Liver (tissue), 9 donors: ENCODE data around the gene ZNF584. TPM values are rescaled to one million over a fixed set of nuclear protein-coding genes. Genes with fewer than 3 reads are reported as not detected.
A peak's percentile ranks its signal among the peaks of the same experiment; 100 is the strongest.

Experiments used
- DNase-seq: peaks from one replicate; pipeline ENCODE4 v3.0.0-alpha.2; 2017; ENCODE audit warnings: low spot score
- H3K27ac ChIP-seq, 2 donors: one replicate each; pipeline ENCODE4 v1.7.0; 2013; ENCODE audit warnings: inconsistent platforms in 2 of 2, low read length in 2 of 2, control low read depth in 1 of 2, low read depth in 1 of 2, mild to moderate bottlenecking in 1 of 2
- H3K27me3 ChIP-seq, 4 donors: one replicate each; pipeline versions ENCODE4 v1.6.1 to v1.7.0; 2013; ENCODE audit warnings: low read length in 3 of 4, inconsistent platforms in 1 of 4, mild to moderate bottlenecking in 1 of 4, moderate library complexity in 1 of 4; ENCODE audit not compliant: control insufficient read depth in 4 of 4, insufficient read depth in 4 of 4
- H3K36me3 ChIP-seq, 4 donors: one replicate each; pipeline versions ENCODE4 v1.6.1 to v1.7.0; 2013; ENCODE audit warnings: low read length in 3 of 4, mild to moderate bottlenecking in 3 of 4, low read depth in 1 of 4, moderate library complexity in 1 of 4; ENCODE audit not compliant: control insufficient read depth in 4 of 4, insufficient read depth in 3 of 4
- H3K4me1 ChIP-seq, 4 donors: one replicate each; pipeline versions ENCODE4 v1.6.1 to v1.7.0; 2013; ENCODE audit warnings: low read length in 3 of 4, mild to moderate bottlenecking in 3 of 4, moderate library complexity in 1 of 4; ENCODE audit not compliant: control insufficient read depth in 4 of 4, insufficient read depth in 4 of 4
- H3K4me3 ChIP-seq, 3 donors: one replicate each; pipeline versions ENCODE4 v1.6.1 to v1.7.0; 2013; ENCODE audit warnings: low read length in 3 of 3, control low read depth in 1 of 3, low read depth in 1 of 3, mild to moderate bottlenecking in 1 of 3
- H3K9ac ChIP-seq, 2 donors: one replicate each; pipeline ENCODE4 v1.7.0; 2013; ENCODE audit warnings: low read length in 2 of 2, mild to moderate bottlenecking in 2 of 2, moderate library complexity in 2 of 2, control low read depth in 1 of 2, low read depth in 1 of 2
- H3K9me3 ChIP-seq, 4 donors: one replicate each; pipeline versions ENCODE4 v1.6.1 to v1.7.0; 2013; ENCODE audit warnings: low read length in 3 of 4; ENCODE audit not compliant: control insufficient read depth in 4 of 4
- CTCF ChIP-seq: fragments of 150-350 bp; IDR thresholded peaks from 2 replicates; pipeline ENCODE4 v1.5.1; 2017; ENCODE audit warnings: improper control_type of control experiment, low read depth, low read length; ENCODE audit not compliant: missing input control
- EGR1 ChIP-seq, 2 donors: IDR thresholded peaks; 2 replicates each; pipeline ENCODE4 v1.6.1; 2016 to 2018; ENCODE audit warnings: antibody characterized with exemption in 2 of 2, low read depth in 2 of 2
- FOXA1 ChIP-seq: IDR thresholded peaks from 2 replicates; pipeline ENCODE4 v1.6.1; 2016; ENCODE audit warnings: antibody characterized with exemption
- FOXA2 ChIP-seq: IDR thresholded peaks from 2 replicates; pipeline ENCODE4 v1.6.1; 2016; ENCODE audit warnings: antibody characterized with exemption
- GABPA ChIP-seq, 2 donors: IDR thresholded peaks in 1 of 2; conservative IDR thresholded peaks in 1 of 2; 2 replicates each; pipeline ENCODE4 v1.6.1; 2016; ENCODE audit warnings: antibody characterized with exemption in 2 of 2, mild to moderate bottlenecking in 1 of 2, moderate library complexity in 1 of 2
- HNF4A ChIP-seq, 2 donors: conservative IDR thresholded peaks; 2 replicates each; pipeline ENCODE4 v1.6.1; 2016; ENCODE audit warnings: antibody characterized with exemption in 2 of 2, mild to moderate bottlenecking in 2 of 2
- HNF4G ChIP-seq: IDR thresholded peaks from 2 replicates; pipeline ENCODE4 v1.6.1; 2016; ENCODE audit warnings: antibody characterized with exemption
- JUND ChIP-seq, 2 donors: IDR thresholded peaks; 2 replicates each; pipeline ENCODE4 v1.6.1; 2016; ENCODE audit warnings: antibody characterized with exemption in 2 of 2
- MAX ChIP-seq: IDR thresholded peaks from 2 replicates; pipeline ENCODE4 v1.6.1; 2016; ENCODE audit warnings: antibody characterized with exemption
- RAD21 ChIP-seq, 2 donors: IDR thresholded peaks; 2 replicates each; pipeline ENCODE4 v1.6.1; 2016; ENCODE audit warnings: antibody characterized with exemption in 2 of 2, mild to moderate bottlenecking in 2 of 2
- REST ChIP-seq: IDR thresholded peaks from 2 replicates; pipeline ENCODE4 v1.6.1; 2016; ENCODE audit warnings: antibody characterized with exemption, mild to moderate bottlenecking
- RXRA ChIP-seq, 2 donors: IDR thresholded peaks; 2 replicates each; pipeline ENCODE4 v1.6.1; 2017 to 2018; ENCODE audit warnings: antibody characterized with exemption in 2 of 2, mild to moderate bottlenecking in 1 of 2
- SP1 ChIP-seq: IDR thresholded peaks from 2 replicates; pipeline ENCODE4 v1.6.1; 2018; ENCODE audit warnings: antibody characterized with exemption, mild to moderate bottlenecking
- TAF1 ChIP-seq: conservative IDR thresholded peaks from 2 replicates; pipeline ENCODE4 v1.6.1; 2016; ENCODE audit warnings: antibody characterized with exemption, mild to moderate bottlenecking
- YY1 ChIP-seq: IDR thresholded peaks from 2 replicates; pipeline ENCODE4 v1.6.1; 2016; ENCODE audit warnings: antibody characterized with exemption, mild to moderate bottlenecking
- WGBS: extraction: QIAGEN DNeasy Blood & Tissue Kit; methylation state at CpG from one replicate; pipeline ENCODE4 v1.1.7; 2013; 5-methylcytosine and 5-hydroxymethylcytosine counted together
- polyA plus RNA-seq, 2 donors: library from polyadenylated mRNA; stranded (reverse) in 1 of 2; unstranded in 1 of 2; fragments of 200-250 nt in 1 of 2; fragments of >200 nt in 1 of 2; fragmentation: Nextera tagmentation in 1 of 2; extraction: Ambion mirVana in 1 of 2; gene quantifications; one replicate each; pipeline versions ENCODE4 v1.2.1 to v1.2.3, GENCODE V29; 2013 to 2015
- total RNA-seq, 2 donors: library from RNA; depleted of rRNA; stranded (reverse); fragments of >200 nt; gene quantifications; one replicate each; pipeline ENCODE4 v1.2.3, GENCODE V29; 2014
- TF ChIP-seq, protein P1 (sequence below): IDR thresholded peaks from 2 replicates; pipeline ENCODE4 v1.6.1; 2016; ENCODE audit warnings: antibody characterized with exemption
- donor health status: healthy.
- donor health status: healthy.
- donor health status: healthy.
- donor health status: healthy.
- donor health status: healthy.

The ZNF584 gene
- total and polyA plus RNA-seq, 4 donors: 3.6 to 12.6 (median 10.0) TPM

GRCh38 chr19:58386576-58387337 is 21.7 kb upstream of the ZNF584 start, which contains the start of gene RPS5 (continued):
- TF ChIP-seq GABPA (IDR thresholded peaks at IDR 0.05 in 1 of 2, conservative IDR thresholded peaks at IDR 0.05 in 1 of 2) (peak; percentile 83 to 96), FOXA2 (no peak)
- TF ChIP-seq, protein P1, sequence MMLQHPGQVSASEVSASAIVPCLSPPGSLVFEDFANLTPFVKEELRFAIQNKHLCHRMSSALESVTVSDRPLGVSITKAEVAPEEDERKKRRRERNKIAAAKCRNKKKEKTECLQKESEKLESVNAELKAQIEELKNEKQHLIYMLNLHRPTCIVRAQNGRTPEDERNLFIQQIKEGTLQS: no peak

DNA sequence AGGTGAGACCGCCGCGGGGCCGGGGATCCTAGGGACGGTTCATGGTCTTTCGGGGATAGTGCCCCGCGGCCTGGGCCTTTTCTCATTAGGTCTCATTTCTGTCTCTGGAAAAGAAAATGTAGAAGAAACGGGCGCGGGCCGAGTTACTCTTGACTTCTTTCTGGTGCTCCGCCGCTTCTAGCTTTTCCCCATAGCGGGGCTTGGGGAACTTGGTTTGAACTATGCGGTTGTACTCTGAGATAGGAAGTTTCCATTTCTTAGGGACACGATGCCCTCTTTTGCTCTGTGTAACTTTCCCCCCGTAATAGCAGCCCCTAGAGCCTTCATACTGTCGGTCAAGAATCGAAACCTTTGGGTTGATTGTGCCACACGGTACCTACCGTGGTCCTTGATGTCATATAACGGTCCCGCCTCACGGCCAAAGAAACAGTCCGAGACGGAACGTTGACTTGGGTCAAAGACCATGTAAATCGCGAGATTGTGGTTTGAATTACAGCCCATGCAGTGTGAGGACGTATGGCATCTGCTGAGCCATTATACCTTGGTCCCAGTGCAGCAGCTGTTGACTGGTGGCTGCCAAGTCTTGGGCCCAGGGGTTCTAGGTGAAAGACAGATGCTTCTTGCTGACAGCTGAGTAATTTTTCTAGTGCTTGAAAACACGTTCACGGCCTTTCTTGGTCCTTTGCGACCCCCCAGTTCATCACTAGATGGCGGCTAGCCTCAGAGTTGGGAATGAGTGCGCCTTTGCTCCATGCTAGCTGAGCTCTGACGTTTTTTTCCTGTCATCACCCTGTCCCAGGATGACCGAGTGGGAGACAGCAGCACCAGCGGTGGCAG is 20.9 kb upstream of the ZNF584 start:
- DNase-seq: no peak
- peak; percentile 53 for TF ChIP-seq TAF1
- peak in 1 of 2 donors; percentile 3 for TF ChIP-seq GABPA (IDR thresholded peaks at IDR 0.05 in 1 of 2, conservative IDR thresholded peaks at IDR 0.05 in 1 of 2)
- no peak for TF ChIP-seq YY1
- peak overlapping the region; percentile 72 to 99 (median 91) for H3K4me3 ChIP-seq
- H3K4me1 ChIP-seq: peaks cover 12 to 26% (median 20%) of the 10 kb centered on the region in 4 donors
- peak overlapping the region; percentile 42 to 99 for H3K27ac ChIP-seq
- peaks cover 4 to 25% (median 14%) of the 10 kb centered on the region in 4 donors for H3K36me3 ChIP-seq
- no peaks in the 10 kb centered on the region for H3K9me3 ChIP-seq
- 8% methylated on average over 39 of the region's 39 CpGs for WGBS
- H3K27me3 ChIP-seq: no peaks in the 10 kb centered on the region
- peak overlapping the region; percentile 69 to 97 for H3K9ac ChIP-seq

- Histone ChIP-seq H3K27ac (no peak overlapping the region), H3K9me3 (no peaks in the 10 kb centered on the region), H3K27me3 (no peaks in the 10 kb centered on the region), H3K9ac (peak overlapping the region in 1 of 2 donors; percentile 69), H3K4me1 (peaks cover 12 to 26% (median 20%) of the 10 kb centered on the region in 4 donors), H3K36me3 (peaks cover 10 to 31% (median 19%) of the 10 kb centered on the region in 4 donors), H3K4me3 (peak overlapping the region; percentile 72 to 99 (median 91))
- TF ChIP-seq EGR1 (IDR thresholded peaks at IDR 0.05; ENCODE audit: low read depth in 2 of 2) (no peak), FOXA1 (no peak), RXRA (IDR thresholded peaks at IDR 0.05) (no peak), CTCF (no peak), TAF1 (no peak), HNF4A (conservative IDR thresholded peaks at IDR 0.05) (no peak), SP1 (no peak), YY1 (no peak), RAD21 (IDR thresholded peaks at IDR 0.05) (no peak), JUND (IDR thresholded peaks at IDR 0.05) (no peak), REST (no peak), HNF4G (no peak), FOXA2 (no peak), MAX (no peak)
- 83% methylated on average over 3 of the region's 3 CpGs for WGBS
- DNase-seq: no peak
Measured at GRCh38 chr19:58388175-58388526, 20.3 kb upstream of the ZNF584 start.
